Colonic mucosa (tissue), 4 donors: ENCODE results near the gene CUL2. TPM values are rescaled to one million over a fixed set of nuclear protein-coding genes. Genes with fewer than 3 reads are reported as not detected.

Experiments
- DNase-seq: peaks from one replicate; pipeline ENCODE4 v3.0.0-alpha.2; 2020
- H3K27ac ChIP-seq: fragments of 200-600 bp; one replicate; pipeline ENCODE4 v1.8.0; 2021
- H3K27me3 ChIP-seq: fragments of 200-600 bp; one replicate; pipeline ENCODE4 v1.8.0; 2021
- H3K36me3 ChIP-seq: fragments of 200-600 bp; one replicate; pipeline ENCODE4 v1.8.0; 2021
- H3K4me1 ChIP-seq: fragments of 200-600 bp; one replicate; pipeline ENCODE4 v1.8.0; 2021; ENCODE audit warnings: mild to moderate bottlenecking
- H3K4me3 ChIP-seq: fragments of 200-600 bp; one replicate; pipeline ENCODE4 v1.8.0; 2021
- H3K9ac ChIP-seq, 2 donors: one replicate each; pipeline ENCODE4 v1.7.0; 2013; ENCODE audit warnings: control low read depth in 2 of 2, low read depth in 2 of 2, low read length in 2 of 2
- H3K9me3 ChIP-seq: fragments of 200-600 bp; one replicate; pipeline ENCODE4 v1.8.0; 2021
- intact Hi-C: fragments of 100-400 bp; cut with DNase I; formaldehyde crosslinking; loops from one replicate; pipeline ENCODE4 v1.14.1; 2022
- total RNA-seq, 2 donors: library from RNA; stranded (reverse); fragmentation: NEBNext Ultra II Directional in 1 of 2; extraction: Animal tissue kit (Norgen Biotek cat#: 25700) in 1 of 2; gene quantifications; one replicate each; pipeline ENCODE4 v1.2.1, GENCODE V29; 2021
- TF ChIP-seq, protein P1 (sequence below): fragments of 200-600 bp; IDR thresholded peaks from one replicate; pipeline ENCODE4 v1.8.0; 2022; ENCODE audit warnings: antibody characterized with exemption, mild to moderate bottlenecking
- donor health status: healthy.
- donor health status: DM: no; HTN: no; CAD: no.
- donor health status: DM: no; HTN: no; CAD: no.

CUL2 gene
- total RNA-seq, 2 donors from 2014 or later = 26.3 to 27.4 TPM

DNA sequence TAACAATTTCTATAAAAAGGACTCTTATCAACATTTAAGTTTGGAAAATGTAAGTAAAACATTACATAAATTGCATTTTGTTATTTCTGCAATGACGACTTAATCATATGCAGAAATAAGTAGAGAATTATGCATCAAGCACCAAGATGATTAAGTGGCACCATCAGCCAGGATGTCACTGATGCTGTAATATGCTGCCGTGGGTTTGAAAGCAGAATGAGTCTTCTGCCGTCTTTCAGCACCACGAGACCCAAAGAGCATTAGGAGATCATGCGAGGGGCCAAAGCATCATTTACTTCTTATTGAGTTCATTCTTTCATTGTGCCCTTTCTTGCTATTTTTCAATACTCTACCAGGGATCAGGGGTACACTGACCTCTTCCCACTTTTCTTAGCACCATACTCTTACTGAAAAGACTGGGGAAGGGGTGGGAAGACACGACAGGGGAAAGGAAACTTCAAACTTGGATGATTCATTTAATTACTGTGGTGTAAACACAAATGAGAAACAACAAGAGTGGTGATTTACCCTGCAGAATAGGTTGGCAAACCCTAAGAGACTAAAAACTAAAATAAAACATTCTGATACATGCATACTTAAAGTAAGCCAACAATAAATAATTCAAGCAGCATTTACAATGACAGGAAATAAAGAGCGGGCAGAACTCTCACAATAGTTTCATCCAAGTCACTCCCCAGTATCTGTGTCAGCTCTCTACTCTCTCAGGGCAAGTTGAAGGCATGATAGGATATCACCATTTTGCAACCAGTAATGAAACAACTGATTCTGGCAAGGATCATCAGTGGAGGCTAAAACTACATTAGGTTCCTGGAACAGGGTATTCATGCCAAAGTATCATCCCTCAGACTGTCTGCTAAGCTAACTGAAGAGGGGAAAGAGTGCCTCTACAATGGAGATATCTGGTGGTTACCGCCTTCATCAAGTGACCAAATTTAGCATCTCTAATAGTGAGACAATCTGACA is 70.8 kb downstream of the CUL2 start:
- Histone ChIP-seq H3K36me3 (no peaks in the 10 kb centered on the region), H3K9me3 (no peaks in the 10 kb centered on the region), H3K4me3 (no peak overlapping the region), H3K9ac (no peak overlapping the region), H3K4me1 (no peaks in the 10 kb centered on the region), H3K27ac (no peak overlapping the region), H3K27me3 (no peaks in the 10 kb centered on the region)
- intact Hi-C loops = no loop called here
- TF ChIP-seq, protein P1, sequence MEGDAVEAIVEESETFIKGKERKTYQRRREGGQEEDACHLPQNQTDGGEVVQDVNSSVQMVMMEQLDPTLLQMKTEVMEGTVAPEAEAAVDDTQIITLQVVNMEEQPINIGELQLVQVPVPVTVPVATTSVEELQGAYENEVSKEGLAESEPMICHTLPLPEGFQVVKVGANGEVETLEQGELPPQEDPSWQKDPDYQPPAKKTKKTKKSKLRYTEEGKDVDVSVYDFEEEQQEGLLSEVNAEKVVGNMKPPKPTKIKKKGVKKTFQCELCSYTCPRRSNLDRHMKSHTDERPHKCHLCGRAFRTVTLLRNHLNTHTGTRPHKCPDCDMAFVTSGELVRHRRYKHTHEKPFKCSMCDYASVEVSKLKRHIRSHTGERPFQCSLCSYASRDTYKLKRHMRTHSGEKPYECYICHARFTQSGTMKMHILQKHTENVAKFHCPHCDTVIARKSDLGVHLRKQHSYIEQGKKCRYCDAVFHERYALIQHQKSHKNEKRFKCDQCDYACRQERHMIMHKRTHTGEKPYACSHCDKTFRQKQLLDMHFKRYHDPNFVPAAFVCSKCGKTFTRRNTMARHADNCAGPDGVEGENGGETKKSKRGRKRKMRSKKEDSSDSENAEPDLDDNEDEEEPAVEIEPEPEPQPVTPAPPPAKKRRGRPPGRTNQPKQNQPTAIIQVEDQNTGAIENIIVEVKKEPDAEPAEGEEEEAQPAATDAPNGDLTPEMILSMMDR = no peak
- DNase-seq = no peak

DNA sequence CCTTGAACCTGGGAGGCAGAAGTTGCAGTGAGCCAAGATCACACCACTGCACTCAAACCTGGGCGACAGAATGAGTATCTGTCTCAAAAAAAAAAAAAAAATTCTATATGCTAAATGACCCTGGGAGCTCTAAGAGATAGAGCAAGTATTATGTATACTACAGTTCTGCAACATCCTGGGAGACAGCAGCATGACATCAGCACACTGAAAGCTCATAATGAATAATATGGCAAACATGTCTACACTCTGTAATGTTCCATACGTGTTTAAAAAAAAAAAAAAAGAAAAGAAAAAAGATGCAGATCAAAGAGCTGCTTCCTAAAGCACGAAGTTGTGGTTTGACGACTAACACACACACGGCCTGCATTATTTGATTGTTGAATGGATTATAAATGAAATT is 72.5 kb downstream of the CUL2 start:
- Histone ChIP-seq H3K36me3 (no peaks in the 10 kb centered on the region), H3K9me3 (no peaks in the 10 kb centered on the region), H3K4me1 (no peaks in the 10 kb centered on the region), H3K27me3 (no peaks in the 10 kb centered on the region), H3K4me3 (no peak overlapping the region), H3K27ac (no peak overlapping the region), H3K9ac (no peak overlapping the region)
- intact Hi-C loops = no loop called here
- TF ChIP-seq, protein P1 = no peak
- DNase-seq = no peak

DNA sequence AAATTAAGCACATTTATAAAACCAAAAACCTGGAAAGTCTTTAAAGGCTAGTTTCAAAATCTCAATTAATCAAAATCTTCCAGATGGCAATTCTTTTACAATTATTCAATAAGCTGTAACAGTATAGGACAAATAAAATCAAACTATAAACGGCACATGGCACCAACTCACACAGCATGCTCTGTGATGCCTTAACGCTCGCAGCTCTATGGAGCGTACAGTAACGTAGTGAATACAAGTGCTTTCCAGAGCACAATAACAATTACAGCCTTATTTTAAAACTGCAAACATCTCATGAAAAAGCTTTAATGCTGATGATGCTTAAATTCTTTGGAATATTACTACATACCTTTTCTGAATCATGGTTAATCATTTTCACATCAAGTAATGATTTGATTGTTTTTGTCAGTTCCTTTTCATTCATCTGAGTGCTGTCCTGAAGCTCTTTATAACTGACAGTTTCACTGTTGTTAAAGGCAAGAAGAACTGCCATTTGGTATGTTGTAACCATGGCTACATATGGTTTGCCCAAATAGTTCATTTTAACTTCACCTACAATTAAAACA is 74.2 kb downstream of the CUL2 start:
- H3K27me3 ChIP-seq = no peaks in the 10 kb centered on the region
- H3K36me3 ChIP-seq = no peaks in the 10 kb centered on the region
- H3K27ac ChIP-seq = no peak overlapping the region
- no peak overlapping the region for H3K9ac ChIP-seq
- intact Hi-C loops = no loop called here
- no peak for DNase-seq
- TF ChIP-seq, protein P1 = no peak
- no peak overlapping the region for H3K4me3 ChIP-seq
- H3K4me1 ChIP-seq = no peaks in the 10 kb centered on the region
- no peaks in the 10 kb centered on the region for H3K9me3 ChIP-seq

DNA sequence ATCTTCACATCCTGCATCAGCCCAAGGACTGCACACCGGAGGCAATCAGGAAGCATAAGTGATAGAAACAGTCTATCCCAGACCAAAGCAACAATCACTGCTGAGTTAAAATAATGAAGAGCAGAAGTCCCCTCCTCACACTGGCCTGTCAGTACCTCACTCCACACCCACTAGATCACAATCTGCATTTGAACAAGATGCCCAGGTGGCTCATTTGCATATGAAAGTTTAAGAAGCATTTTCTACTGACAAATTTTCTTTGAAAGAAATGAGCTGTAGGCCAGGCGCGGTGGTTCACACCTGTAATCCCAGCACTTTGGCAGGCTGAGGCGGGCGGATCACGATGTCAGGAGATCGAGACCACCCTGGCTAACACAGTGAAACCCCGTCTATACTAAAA is 77.4 kb downstream of the CUL2 start:
- no peak overlapping the region for H3K4me3 ChIP-seq
- no peaks in the 10 kb centered on the region for H3K9me3 ChIP-seq
- H3K36me3 ChIP-seq = no peaks in the 10 kb centered on the region
- no peak overlapping the region for H3K9ac ChIP-seq
- no peak overlapping the region for H3K27ac ChIP-seq
- no peak for DNase-seq
- H3K4me1 ChIP-seq = no peaks in the 10 kb centered on the region
- TF ChIP-seq, protein P1 = no peak
- intact Hi-C loops = no loop called here
- H3K27me3 ChIP-seq = no peaks in the 10 kb centered on the region

DNA sequence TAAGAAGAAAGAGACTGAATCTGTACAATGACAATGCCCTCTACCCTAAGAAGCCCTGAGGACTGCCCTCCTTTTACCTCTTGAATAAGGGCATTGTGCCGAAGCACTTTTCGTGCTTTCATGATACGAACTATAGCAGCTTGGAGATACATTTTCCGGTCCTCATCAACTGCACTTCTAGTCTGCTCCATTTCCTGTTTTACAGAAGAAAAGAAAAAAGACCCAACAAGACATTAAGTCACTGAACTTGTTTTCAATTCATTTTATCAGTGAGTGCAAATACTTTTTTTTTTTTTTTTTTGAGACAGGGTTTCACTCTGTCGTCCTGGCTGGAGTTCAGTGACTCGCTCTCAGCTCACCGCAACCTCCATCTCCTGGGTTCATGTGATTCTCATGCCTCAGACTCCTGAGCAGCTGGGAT is 78.4 kb downstream of the CUL2 start:
- no peak overlapping the region for H3K9ac ChIP-seq
- no peak overlapping the region for H3K4me3 ChIP-seq
- H3K9me3 ChIP-seq = no peaks in the 10 kb centered on the region
- intact Hi-C loops = no loop called here
- H3K4me1 ChIP-seq = no peaks in the 10 kb centered on the region
- no peak overlapping the region for H3K27ac ChIP-seq
- DNase-seq = no peak
- H3K36me3 ChIP-seq = no peaks in the 10 kb centered on the region
- no peaks in the 10 kb centered on the region for H3K27me3 ChIP-seq
- TF ChIP-seq, protein P1 = no peak
